ENCODE data around the gene SLC40A1. TPM values are rescaled to one million over a fixed set of nuclear protein-coding genes. Genes with fewer than 3 reads are reported as not detected.

SLC40A1 gene
- polyA plus RNA-seq, 1 experiment, result 0.47 TPM

GRCh38 chr2:189625636-189626035, 45.0 kb upstream of the SLC40A1 start:
- H3K36me3 ChIP-seq (ENCODE audit: control insufficient read depth, insufficient read depth, low read length), result no peaks in the 10 kb centered on the region
- DNase-seq (ENCODE audit: low read depth), result no peak
- CTCF ChIA-PET, result interaction anchor here (0.9 to 2.4 kb wide), 2 partner anchors 10 to 12 kb away, joined by 3 to 10 read pairs; no protein-coding TSS in a partner anchor
- TF ChIP-seq CTCF (IDR thresholded peaks at IDR 0.05; ENCODE audit: insufficient read depth, low read depth, low read length), result no peak
- no peaks in the 10 kb centered on the region; the same call in 1 of the 2 replicates for H3K27me3 ChIP-seq (ENCODE audit: control insufficient read depth, insufficient read depth, low read length)
- no peak overlapping the region for H3K4me3 ChIP-seq (ENCODE audit: low read depth, low read length)
- POLR2A ChIA-PET, result no interaction called here

- no peaks in the 10 kb centered on the region for H3K36me3 ChIP-seq (ENCODE audit: control insufficient read depth, insufficient read depth, low read length)
- TF ChIP-seq CTCF (IDR thresholded peaks at IDR 0.05; ENCODE audit: insufficient read depth, low read depth, low read length), result no peak
- H3K27me3 ChIP-seq (ENCODE audit: control insufficient read depth, insufficient read depth, low read length), result no peaks in the 10 kb centered on the region; the same call in 1 of the 2 replicates
- ChIA-PET POLR2A (no interaction called here), CTCF (interaction anchor here (0.9 kb wide), 1 partner anchor 9 kb away, joined by 3 read pairs; no protein-coding TSS in a partner anchor)
- H3K4me3 ChIP-seq (ENCODE audit: low read depth, low read length), result no peak overlapping the region
- no peak for DNase-seq (ENCODE audit: low read depth)
Measured at GRCh38 chr2:189624648-189625355, 44.2 kb upstream of the SLC40A1 start.

GRCh38 chr2:189623049-189623448, 42.5 kb upstream of the SLC40A1 start:
- ChIA-PET POLR2A (no interaction called here), CTCF (no interaction called here)
- no peak for DNase-seq (ENCODE audit: low read depth)
- no peak for TF ChIP-seq CTCF (IDR thresholded peaks at IDR 0.05; ENCODE audit: insufficient read depth, low read depth, low read length)
- Histone ChIP-seq H3K27me3 (ENCODE audit: control insufficient read depth, insufficient read depth, low read length) (no peaks in the 10 kb centered on the region; the same call in 1 of the 2 replicates), H3K36me3 (ENCODE audit: control insufficient read depth, insufficient read depth, low read length) (no peaks in the 10 kb centered on the region), H3K4me3 (ENCODE audit: low read depth, low read length) (no peak overlapping the region)

- no peak for TF ChIP-seq CTCF (IDR thresholded peaks at IDR 0.05; ENCODE audit: insufficient read depth, low read depth, low read length)
- CTCF ChIA-PET, result no interaction called here
- H3K27me3 ChIP-seq (ENCODE audit: control insufficient read depth, insufficient read depth, low read length), result no peaks in the 10 kb centered on the region; the same call in 1 of the 2 replicates
- no peak overlapping the region for H3K4me3 ChIP-seq (ENCODE audit: low read depth, low read length)
- POLR2A ChIA-PET, result no interaction called here
- no peaks in the 10 kb centered on the region for H3K36me3 ChIP-seq (ENCODE audit: control insufficient read depth, insufficient read depth, low read length)
- no peak for DNase-seq (ENCODE audit: low read depth)
Measured at GRCh38 chr2:189621781-189622180, 41.2 kb upstream of the SLC40A1 start.

- CTCF ChIA-PET, result interaction anchor here (0.6 kb wide), 1 partner anchor 30 kb away, joined by 3 read pairs; no protein-coding TSS in a partner anchor
- TF ChIP-seq CTCF (IDR thresholded peaks at IDR 0.05; ENCODE audit: insufficient read depth, low read depth, low read length), result no peak
- Histone ChIP-seq H3K36me3 (ENCODE audit: control insufficient read depth, insufficient read depth, low read length) (no peaks in the 10 kb centered on the region), H3K4me3 (ENCODE audit: low read depth, low read length) (no peak overlapping the region), H3K27me3 (ENCODE audit: control insufficient read depth, insufficient read depth, low read length) (no peaks in the 10 kb centered on the region)
- DNase-seq (ENCODE audit: low read depth), result no peak
- POLR2A ChIA-PET, result no interaction called here
Measured at GRCh38 chr2:189618197-189618596, 37.6 kb upstream of the SLC40A1 start.
